HG03139 (cell line): ENCODE data around the gene RAD51AP1.

Experiments used
- ATAC-seq: cut with Tn5 transposase; IDR thresholded peaks from one replicate; pipeline ENCODE4 v1.9.1; 2021; ENCODE audit not compliant: unreplicated experiment

RAD51AP1 gene

DNA sequence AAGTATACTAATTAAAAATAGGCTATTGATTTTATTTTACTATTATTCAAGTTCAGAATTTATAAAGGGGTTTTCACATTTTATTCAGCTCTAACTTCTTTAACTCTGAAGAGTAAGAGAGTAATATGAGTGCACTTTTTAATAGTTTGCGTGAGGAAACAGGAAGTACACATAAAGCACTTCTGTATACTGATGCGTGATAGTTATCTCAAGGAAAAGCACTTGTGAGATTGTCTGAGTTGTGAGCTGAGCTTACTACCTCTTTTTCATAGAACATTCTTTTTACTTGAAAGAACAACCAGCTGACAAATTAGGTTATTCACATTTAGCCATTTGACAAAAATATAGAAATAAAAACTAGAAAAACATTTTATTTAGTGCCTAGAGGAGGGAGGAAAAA is 1.9 kb downstream of the RAD51AP1 start:
- no peak for ATAC-seq

DNA sequence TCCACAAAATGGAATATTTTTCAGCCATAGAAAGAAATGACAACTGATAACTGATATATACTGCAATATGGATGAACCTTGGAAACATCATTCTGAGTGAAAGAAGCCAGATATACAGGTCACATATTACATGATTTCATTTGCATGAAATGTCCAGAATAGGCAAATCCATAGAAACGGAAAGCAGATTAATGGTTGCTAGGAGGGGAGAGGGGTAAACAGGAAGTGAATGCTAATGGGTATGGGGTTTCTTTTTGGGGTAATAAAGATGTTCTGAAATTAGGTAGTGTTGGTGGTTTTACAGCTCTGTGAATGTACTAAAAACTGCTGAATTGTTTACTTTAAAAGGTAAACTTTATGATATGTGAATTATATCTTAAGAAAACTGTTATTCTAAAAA is 6.5 kb downstream of the RAD51AP1 start:
- no peak for ATAC-seq

- ATAC-seq: no peak
Observed at GRCh38 chr12:4552191-4552590, 13.5 kb downstream of the RAD51AP1 start.

DNA sequence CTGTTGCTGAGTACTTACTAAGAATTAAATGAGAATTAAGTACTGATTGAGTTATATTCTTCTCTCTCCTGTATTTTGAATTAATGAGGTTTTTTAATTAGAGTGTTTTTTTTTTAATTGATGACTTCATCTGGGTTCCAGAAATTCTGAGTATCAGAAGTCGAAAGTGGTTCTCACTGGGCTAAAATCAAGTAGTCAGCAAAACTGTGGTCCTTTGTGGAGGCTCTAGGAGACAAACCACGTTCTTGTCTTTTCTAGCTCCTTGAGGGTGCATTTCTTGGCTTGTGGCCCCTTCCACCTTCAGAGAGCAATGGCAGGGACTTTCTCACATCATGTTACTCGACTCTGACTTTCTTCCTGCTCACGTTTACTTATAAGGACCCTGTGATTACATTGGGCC is 15.3 kb downstream of the RAD51AP1 start:
- no peak for ATAC-seq

DNA sequence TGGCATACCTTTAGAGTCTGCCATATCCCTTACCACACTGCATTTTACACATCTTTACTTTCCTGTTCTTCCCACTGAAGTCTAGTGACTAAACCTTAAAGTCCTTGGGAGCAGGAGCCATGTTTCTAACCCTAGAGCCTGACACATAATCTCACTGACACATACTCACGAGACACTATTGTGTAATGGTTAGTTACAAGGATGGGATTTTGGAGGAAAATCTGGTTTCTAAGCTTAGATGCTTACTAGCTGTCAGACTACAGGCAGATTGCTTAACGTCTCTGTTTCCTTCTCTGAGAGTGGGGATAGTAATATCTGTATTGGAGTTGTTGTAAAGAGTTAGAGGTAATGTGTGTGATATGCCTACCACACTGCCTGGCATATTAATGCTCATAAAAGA is 17.1 kb downstream of the RAD51AP1 start:
- ATAC-seq: no peak

GRCh38 chr12:4556735-4557530 is 18.2 kb downstream of the RAD51AP1 start:
- ATAC-seq: no peak

DNA sequence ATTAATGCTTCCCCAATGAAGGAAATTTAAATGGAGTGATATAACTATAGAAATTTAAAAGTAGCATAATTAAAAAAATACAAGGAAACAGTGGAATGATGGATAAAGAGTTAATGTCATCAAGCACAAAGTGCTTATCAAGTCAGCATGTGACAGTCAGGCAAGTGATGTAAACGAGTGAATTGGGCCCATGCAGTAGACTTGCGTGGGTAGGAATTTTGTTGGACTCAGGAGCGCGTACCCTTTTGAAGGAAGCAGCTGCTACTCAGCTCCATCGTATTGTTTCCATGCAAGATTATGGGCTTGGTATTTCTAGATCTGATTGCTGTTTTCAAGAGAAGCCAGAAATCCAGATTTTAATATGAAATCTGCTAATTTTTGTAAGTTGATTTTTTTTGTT is 18.9 kb downstream of the RAD51AP1 start:
- ATAC-seq: no peak

DNA sequence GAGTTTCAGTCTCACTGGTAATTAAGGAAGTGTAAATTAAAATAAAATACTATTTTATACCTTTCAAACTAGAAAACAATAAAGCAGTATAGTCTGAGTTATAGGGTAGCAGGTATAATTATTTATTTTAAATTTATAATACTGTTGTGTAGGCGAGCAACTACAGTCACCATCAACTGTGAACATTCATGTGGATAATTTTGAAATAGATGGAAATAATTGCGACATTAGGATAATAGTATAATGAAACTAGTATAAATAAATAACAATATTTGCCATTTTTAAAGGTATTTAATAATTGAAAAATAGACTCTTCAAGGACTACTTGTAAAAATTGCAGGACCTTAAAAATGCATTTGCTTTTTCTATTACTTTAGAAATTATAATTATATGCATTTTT is 19.5 kb downstream of the RAD51AP1 start:
- ATAC-seq: no peak

DNA sequence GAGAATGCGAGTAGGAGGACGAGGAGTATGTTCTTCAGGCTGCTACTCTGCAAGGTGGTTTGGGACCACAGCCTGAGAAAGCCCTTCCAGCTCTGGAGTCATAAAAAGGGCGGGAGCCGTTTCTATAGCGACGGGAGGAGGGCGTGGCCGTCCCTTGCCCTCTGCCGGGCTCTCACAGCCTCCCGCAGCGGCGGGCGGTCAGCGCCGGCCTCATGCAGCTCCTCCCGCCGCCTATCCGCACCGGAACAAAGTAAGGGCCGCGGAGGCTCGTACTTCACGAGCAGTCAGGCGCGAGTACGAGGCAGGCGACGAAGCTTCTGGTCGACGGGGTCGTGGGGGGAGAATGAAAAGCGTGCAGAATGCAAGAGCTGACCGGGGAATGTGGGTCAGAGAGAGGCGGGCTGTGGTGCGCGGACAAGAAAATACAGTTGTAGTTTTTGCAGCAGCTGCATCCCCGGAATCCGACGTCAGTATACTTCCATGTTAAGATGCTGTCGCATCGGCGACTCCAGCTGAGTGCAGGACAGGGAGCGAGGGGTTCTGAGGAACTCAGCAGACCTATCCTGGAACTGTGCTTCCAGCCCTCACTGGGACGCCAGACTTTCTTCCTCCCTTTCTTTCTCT is 23.5 kb downstream of the RAD51AP1 start, which contains the start of gene DYRK4:
Gene DYRK4 (plus strand): TSS at position 175 of the 624 bp plus-strand sequence. CDS start 38 bp downstream, at position 213.
- no peak for ATAC-seq

DNA sequence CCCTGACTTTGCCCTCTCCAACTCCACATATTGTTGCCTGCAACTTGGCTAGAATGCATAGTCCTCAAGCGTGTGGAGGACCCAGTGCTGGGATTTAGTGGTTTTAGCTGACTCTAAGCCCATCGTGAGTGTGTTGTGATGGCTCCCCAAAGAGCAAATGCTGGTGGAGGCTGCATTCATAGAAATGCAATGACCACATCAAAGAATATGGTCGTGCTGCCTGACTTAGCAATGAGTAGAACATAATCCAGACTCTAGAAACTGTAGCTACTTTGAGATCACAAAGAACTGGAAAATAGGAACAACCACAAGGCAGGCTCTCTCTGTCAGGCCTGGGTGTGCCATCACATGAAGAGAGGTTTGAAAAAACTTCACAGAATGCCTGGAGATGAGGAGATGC is 24.6 kb downstream of the RAD51AP1 start:
- ATAC-seq: no peak

DNA sequence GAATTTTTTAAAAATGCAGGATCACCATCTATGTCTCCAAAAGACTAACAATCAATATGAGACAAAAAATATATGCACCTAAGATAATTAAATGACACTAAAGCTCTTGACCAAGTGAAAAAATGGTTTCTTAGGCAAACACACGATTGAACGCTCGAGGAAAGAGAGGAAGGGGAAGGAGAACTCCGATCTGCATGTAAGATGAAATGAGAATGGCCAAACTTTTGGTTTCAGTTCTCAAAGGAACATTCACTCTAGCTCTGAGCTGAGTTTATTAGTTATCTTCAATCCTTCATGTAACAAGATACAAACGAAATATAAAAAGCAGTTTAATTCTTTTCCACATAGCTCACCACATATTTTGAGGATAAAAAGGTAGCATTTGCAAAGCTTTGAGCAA is 26.1 kb downstream of the RAD51AP1 start:
- no peak for ATAC-seq

DNA sequence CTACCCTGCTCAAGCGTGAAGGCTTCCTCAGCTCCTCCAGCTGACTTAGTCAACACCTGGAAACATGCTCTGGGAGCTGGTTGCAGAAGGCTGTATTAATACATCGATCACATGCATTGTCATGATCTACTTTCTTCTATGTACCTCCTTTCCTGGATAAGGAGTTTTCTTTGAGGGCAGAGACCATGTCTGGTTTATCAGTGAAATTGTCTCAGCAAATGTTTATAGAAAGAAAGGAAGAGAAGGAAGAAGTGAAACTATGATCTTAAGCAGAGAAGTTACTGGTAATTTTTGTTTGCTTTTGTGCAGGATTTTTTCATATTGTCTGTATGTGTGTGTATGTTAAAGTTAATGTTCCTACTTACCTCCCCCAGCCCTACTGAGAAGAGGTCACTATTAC is 27.8 kb downstream of the RAD51AP1 start:
- ATAC-seq: no peak

DNA sequence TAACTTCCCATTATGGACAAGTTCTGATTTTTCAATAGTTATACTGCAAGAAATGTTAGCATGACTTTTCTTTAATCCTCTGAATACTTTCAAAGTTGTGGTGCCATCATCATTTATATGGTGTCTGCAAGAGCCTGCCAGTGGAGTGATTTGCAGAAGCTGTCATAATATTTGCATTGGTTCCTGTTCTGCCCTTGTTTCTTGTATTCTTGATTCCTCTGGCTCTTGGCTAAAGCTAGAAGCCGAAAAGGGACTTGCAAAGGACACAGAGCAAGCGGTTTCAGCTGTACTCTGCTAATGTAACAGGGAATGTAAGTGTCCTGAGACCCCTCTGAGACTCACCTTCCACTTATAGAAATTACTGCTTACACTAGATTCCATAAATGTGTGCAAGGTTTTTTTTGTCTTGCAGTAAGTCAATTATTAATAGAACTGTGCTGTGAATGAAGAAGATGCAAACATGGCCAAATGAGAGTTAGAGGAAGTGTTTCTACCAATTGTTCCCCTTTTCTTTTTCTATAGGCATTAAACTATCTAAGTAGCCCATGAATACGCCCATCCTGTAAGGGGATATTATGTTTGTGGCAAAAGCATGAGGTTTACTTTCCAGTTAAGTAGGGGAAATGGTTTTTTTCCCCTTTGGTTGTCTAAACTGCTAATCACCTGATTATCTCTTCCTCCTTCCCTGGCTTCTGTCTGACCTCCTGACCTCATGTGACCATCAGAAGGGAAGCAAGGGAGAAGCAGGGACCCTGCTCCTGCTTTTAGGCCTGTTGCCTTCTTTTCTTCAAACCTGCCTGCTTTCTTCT is 28.6 kb downstream of the RAD51AP1 start:
- ATAC-seq: no peak

- no peak for ATAC-seq
Observed at GRCh38 chr12:4569261-4569660, 30.6 kb downstream of the RAD51AP1 start.

DNA sequence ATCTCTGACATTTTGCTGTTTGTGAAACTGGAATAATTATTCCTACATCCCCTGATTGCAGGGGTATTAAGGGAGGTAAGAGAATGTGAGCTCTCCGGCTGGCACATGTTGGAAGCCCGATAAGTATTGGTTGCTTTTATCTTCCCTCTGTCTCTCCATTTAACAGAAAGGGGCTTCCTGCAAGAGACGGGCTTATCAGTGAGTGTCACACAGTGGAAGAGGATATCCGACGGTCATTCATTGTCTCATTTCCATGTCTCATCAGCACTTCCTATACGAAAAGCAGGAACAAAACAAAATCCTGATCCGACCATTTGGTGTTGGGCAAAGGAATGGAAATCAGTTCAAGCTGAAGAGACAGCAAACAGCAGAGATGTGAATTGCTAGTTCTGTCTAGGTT is 34.0 kb downstream of the RAD51AP1 start:
- no peak for ATAC-seq

- ATAC-seq: no peak
Observed at GRCh38 chr12:4579305-4580102, 40.8 kb downstream of the RAD51AP1 start.

DNA sequence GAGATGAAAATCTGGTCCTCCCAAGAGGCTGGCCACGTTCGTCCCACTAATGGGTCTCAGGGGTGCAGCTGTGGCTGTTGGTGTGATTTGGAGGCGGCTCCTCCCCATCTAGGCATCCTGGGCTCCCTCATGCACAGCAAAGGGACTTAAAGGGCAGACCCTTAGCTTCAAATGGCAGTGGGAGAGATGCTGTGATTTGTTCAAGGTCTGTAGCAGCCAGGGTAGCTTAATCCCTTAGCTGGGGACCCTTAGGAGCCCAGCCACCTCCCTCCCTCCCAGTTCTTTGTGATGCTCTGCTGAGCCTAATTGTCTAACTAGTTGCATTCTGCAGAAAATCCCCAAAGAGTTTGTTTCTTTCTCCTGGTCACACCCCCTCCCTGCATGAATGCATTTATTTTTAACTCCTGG is 41.6 kb downstream of the RAD51AP1 start:
- ATAC-seq: no peak

DNA sequence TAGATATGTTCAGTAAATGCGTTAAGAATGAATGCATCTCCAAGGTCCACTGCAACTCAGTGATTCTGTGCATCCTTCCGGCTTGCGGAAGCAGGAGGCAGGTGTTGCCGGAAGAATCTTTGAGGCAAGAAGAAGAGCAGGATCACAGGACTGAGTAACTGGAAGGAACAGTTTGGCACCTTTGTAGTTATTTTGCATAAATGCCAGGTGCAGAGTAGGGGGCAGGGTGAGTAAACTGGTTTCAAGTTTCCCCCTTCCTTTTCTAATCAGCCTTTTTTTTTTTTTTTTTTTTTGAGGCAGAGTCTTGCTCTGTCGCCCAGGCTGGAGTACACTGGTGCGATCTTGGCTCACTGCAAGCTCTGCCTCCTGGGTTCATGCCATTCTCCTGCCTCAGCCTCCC is 45.6 kb downstream of the RAD51AP1 start:
- ATAC-seq: no peak

DNA sequence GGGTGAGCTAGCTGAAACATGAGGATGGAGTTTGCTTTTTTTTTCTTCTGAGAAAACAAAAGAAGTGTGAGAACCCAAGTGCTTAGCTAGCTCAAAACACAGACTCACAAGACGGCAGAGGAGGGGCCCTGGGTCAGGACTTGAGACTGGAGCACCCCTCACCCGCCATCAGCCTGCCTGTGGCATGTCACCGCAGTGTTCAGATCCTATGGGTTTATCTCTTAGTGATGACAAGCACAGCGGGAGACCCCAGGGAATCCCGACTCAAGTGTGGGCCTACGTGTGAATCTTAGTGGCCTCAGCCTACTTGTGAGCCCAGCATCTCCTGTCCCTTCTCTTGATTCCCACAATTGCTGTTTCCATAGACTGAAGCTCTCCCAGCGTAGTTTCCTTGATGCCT is 46.2 kb downstream of the RAD51AP1 start:
- no peak for ATAC-seq

DNA sequence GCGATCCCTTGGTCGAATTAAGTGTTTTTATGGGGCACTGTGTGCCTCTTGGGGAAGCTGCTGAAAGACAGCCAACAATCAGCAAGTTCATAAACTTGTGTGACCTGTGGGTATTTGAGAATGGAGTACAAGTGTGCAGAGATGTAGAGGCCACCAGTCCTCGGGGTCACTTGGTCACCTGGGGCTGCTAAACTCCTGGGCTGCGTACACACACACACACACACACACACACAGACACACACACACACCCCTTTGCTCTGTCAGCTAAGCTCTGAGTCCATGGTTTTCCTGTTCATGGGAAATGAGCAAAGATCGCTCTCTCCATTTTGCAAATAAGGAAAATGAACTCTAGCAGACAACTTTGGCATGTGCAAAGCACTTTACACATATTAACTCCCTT is 47.8 kb downstream of the RAD51AP1 start:
- no peak for ATAC-seq

DNA sequence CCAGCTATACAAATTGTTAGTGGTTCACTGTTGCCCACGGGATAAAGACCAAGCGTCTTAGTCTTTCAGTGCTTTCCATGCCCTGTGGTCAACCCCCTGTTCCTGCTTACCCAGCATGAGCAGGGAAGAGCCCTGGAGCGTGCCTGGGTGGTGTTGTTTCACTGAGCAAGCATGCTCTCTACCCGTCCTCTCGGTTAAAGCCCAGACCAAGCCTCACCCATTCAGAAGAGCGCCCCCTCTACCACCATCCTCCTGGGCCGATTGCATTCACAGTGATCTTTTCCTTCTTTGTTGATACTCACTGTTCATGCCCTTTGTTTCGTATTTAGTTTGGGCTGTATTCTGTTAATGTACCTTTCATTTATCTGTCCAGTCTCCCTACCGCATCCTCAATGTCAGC is 48.4 kb downstream of the RAD51AP1 start:
- no peak for ATAC-seq
